Measurements from ENCODE around the gene ATP12A.
A peak's percentile ranks its signal among the peaks of the same experiment; 100 is the strongest.

ATP12A gene

DNA sequence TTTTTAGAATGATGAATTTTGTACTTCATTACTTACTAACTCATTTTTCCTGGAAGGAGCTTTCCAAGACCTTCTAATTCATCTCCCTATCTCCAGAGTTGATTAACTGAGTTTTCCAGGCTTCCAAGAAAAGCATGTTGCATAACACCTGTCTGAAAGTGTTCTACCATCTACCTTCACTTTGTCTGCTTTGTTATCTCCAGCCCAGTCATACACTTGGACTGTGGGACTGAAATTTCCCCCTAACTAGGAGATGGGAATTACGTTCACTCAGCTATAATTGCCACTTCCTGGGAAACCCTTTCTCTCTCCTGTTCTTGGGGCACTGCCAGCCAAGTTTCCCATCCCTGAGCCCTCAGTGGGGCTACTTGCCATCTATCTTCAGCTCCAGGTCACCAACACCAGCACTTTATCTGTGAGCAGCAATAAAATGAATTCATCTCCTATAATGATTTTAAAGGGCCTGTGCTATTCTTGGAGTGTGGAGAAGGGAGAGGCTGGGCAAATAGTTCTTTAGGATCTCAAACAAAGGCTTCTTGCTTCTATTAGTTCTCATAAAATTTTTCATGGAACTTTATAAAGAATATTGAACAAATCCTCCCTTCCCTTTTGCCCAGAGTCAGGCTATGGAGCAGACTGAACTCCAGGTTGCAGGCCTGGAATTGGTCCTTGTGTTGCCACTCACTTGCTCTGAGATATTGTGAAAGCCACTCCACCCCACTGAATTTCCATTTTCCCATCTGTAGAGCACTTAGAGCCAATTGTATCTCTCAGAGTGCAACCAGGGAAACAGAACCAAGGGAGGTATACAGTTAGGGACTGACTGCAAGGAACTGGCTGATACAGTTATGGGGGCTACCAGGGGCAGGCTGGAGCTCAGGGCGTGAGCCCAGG is 17.8 kb upstream of the ATP12A start:
- DNase-seq (ENCODE audit: low read depth in 1 of 2, low spot score in 1 of 2) = no peak

DNA sequence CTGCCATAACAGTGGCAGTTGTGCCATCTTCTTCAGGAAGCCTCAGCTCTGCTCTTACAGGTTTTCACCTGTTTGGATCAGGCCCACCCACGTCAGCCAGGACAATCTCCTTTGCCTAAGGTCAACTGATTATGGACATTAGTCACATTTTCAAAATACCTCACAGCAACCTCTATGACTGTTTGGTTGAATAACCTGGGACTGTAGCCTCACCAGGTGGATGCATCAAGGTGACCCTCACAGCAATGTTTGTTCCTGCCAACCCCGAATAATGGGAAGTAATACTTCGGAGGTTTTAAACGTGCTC is 17.2 kb upstream of the ATP12A start:
- DNase-seq (ENCODE audit: low read depth in 1 of 2, low spot score in 1 of 2) = no peak

GRCh38 chr13:24663586-24663985 is 16.6 kb upstream of the ATP12A start:
- no peak for DNase-seq (ENCODE audit: low read depth in 1 of 2, low spot score in 1 of 2)

DNA sequence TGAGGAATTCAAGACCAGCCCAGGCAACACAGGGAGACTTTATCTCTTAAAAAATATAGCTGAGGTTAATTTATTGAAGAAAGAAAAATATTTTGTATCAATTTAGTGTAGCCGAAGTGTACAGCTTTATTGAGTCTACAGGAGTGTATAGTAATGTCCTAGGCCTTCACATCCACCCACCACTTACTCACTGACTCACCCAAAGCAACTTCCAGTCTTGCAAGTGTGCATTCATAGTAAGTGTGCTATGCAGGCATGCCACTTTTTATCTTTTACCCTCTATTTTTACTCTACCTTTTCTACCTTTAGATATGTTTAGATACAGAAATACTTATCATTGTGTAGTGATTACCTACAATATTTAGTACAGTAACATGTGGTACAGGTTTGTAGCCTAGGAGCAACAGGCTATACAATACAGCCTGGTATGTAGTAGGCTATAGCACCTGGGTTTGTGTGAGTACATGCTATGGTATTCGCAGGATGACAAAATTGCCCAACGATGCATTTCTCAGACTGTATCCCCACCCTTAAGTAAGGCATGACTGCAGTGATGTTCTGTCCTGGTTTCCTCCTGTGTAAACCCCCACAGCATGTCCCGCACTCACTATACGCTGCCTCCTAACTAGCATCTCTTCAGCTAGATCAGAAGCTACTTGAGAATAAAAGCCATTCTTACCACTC is 15.3 kb upstream of the ATP12A start:
- DNase-seq (ENCODE audit: low read depth in 1 of 2, low spot score in 1 of 2) = no peak

DNA sequence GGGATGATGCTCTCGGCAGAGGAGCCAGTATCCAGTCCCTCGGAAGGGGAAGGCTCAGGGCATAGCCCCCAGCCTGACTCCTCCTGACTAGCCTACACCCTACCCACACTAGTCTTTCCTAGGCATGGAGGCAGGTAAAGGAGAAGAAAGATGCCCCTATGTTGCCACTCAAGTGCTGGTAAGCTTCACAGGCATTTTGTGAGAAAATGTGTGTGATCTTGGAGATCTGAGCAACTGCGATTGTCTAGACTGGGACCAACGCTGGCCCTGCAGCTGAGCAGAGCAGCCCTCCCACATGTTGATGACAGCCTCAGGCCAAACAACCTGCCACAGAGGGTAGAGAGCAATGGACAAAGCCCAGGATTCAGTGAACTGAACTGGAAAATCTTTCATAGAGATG is 11.7 kb upstream of the ATP12A start:
- no peak for DNase-seq (ENCODE audit: low read depth in 1 of 2, low spot score in 1 of 2)

DNA sequence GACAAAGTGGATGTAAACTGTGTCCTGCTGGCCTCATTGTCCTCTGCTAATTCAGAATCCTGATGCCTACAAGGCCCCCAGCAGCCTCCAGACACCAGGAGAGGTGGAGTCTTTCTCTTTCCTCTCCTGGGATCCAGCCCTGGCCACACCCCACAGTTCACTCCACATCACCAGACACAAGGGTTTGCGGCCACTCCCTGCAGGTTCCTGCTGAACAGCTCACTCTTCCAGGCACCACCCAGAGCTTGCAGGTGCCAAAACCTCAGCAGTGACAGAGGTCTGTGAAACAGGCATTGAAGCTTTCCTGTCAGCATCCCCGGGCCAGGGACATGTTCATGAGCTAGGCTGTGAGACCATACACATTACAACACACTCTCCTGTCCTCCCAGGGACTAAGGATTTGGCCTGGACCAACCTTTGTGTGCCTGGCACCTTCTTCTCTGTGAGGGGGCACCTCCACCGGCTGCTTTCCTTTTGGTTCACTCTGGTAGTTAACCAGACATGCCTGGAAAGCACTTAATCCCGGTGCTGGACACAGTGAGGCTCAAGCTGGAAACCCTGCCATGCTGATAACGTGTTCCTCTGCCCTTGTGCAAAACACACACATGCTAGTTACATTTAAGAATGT is 11.1 kb upstream of the ATP12A start:
- no peak for DNase-seq (ENCODE audit: low read depth in 1 of 2, low spot score in 1 of 2)

GRCh38 chr13:24670174-24670573 is 10.0 kb upstream of the ATP12A start:
- no peak for DNase-seq (ENCODE audit: low read depth in 1 of 2, low spot score in 1 of 2)

DNA sequence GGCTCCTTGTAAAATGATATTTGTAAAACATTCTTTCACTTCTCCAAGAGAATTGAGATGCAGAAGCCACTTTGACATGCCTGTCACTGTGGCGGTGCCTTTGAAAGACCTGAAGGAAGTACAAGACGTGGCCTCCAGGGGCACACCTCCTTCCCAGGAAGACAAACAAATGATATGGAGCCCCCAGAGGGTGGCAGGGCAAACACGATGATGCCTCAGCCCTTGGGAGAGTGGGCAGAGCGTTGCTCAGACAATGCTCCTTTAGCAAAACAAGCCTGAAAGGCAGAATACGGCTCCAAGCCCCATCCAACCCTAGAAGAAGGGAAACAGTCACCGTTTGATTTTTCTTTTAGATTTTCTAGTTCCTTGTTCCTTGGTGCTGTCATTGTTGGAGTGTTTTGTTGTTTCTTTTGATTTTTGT is 9.2 kb upstream of the ATP12A start:
- DNase-seq (ENCODE audit: low read depth in 1 of 2, low spot score in 1 of 2) = no peak

- DNase-seq (ENCODE audit: low read depth in 1 of 2, low spot score in 1 of 2) = no peak
These were observed 8.7 kb upstream of the ATP12A start for GRCh38 chr13:24671386-24672113.

DNA sequence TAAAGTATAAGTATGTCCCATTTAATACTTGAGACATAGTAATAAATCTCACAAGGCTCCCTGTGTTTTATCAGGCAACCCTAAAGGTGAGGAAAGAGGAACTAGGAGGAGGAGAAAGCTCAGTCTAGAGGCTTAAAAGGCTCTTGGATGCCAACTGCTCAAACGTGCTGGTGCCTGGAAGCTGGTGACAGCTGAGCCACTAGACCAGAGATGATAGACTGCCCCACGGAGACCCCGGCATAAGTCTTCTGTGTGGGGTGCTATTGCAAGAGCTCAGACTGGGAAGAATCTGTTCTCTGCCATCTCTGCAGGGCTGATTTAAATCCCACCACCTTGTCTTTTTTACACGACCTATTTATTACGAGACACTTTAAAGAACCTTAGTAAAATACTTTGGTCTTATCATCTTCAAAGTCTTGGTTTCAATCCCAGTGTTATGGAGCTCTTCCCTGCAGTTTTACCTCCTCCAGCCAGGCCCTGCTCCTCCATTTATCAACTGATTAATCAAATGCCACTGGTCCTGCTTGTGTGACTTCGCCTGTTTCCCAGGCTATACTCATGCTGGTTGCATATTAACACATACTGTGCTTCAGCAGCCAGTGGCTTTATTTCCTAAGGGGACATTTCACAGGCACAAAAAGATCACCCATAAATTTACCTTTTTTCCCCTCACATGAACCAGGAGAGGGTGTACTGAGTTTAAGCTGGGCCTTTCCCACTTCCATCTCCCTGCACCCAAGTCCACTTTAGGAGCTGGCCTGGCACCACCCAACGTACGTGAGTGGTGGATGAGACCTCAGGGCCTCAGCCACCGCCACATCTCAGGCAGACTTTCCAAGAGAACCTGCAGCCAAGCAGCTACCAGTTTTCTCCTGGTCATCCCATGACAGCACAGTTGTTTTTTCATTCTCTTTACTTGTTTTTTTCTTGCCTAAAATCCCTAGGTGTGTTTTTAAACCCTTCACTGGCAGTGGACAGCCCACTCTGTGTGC is 7.8 kb upstream of the ATP12A start:
- no peak for DNase-seq (ENCODE audit: low read depth in 1 of 2, low spot score in 1 of 2)

GRCh38 chr13:24675806-24676570 is 4.2 kb upstream of the ATP12A start:
- DNase-seq (ENCODE audit: low read depth in 1 of 2, low spot score in 1 of 2) = no peak

DNA sequence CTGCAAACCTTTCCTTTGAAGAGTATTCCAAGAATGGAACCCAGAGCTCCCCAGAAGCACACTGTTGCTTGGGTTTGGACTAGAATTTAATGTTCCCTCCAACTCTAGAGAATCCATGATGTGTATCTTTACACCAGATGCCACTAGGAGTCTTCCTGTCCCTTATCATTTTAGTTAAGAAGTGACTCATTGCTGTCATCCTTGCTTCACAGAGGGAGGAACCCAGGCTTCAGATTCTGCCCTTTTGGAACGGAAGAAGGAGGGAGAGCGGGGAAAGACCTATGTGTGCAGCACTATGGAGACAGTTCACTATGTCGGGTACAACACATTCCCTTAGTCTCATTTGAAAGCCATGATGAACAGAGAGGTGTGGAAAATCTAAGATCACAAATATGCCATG is 2.1 kb upstream of the ATP12A start:
- no peak for DNase-seq (ENCODE audit: low read depth in 1 of 2, low spot score in 1 of 2)

GRCh38 chr13:24679686-24680085 is 522 bp upstream of the ATP12A start:
- no peak for DNase-seq (ENCODE audit: low read depth in 1 of 2, low spot score in 1 of 2)

DNA sequence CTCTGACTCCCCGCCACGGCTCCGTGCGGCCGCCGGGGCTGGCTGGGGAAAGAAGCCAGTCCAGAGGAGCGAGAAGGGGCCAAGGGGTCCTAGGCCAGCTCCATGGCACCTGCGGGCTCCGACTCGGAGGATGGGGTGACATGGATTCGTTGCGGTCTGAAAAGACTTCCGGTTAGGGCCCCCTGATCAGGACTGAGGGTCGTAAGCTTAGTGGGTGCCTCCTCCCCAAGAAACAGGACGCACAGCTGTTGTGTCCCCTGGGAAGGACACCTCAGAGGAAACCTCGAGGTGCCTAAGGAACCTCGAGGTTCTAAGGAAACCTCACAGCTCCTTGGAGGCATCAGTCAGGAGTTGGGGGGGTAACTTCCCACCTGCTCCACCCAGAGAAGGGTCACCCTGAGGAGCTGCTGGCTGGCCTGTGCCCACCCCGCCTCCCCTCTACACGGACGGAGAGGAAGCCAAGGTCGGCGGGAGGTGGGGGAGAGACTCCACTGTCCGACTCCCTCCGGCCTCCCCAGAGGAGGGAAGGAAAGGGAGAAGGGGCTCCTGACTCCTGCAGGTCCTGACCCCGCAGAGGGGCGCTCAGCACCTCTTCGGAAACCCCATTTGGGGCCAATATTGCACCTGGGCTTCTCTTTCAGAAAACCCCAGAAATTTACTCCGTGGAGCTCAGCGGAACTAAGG is 855 bp downstream of the ATP12A start:
- no peak for DNase-seq (ENCODE audit: low read depth in 1 of 2, low spot score in 1 of 2)

DNA sequence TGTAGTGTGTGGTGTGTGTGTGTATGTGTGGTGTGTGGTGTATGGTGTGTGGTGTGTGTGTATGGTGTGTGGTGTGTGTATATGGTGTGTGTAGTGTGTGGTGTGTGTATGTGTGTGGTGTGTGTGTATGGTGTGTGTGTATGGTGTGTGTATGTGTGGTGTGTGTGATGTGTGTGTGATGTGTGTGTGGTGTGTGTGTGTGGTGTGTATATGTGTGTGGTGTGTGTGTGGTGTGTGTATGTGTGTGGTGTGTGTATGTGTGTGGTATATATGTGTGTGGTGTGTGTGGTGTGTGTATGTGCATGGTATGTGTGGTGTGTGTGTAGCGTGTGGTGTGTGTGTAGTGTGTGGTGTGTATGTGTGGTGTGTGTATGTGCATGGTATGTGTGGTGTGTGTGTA is 1.7 kb downstream of the ATP12A start:
- no peak for DNase-seq (ENCODE audit: low read depth in 1 of 2, low spot score in 1 of 2)

DNA sequence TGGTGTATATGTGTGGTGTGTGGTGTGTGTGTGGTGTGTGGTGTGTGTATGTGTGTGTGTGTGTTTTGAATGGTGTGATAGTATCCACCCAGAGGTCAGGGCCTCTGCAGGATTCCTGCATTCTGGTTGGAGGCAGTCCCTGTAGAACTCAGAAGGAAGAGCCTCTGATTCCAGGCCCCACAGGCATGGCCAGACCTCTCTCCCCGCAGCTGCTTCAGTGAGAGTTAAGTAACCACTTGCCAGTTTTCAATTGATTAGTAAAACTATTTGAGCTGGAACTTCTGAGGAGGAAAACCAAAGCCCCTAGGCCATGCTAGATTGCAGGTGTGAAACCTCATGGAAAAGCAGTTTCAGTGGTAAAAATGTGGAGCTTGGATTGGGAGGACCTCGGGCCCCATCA is 2.1 kb downstream of the ATP12A start:
- no peak for DNase-seq (ENCODE audit: low read depth in 1 of 2, low spot score in 1 of 2)

DNA sequence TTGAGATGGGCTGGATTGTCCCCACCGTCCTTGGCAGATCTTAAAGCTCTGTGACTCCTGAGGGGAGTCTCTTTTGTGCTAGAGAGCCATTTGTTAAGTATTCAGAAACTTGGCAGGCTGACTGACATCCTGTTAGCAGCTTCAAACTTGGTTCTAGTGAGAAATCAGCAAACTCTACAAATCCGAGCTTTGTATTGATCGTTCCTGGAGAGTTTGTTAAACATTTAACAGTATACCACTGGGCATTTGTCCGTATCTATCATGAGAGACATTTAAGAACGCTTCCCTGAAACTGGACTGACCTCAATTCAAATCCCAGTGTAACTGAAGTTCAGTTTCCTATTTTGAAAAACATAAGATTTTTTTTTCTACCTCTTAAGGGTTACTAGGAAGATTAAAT is 3.1 kb downstream of the ATP12A start:
- DNase-seq (ENCODE audit: low read depth in 1 of 2, low spot score in 1 of 2) = no peak

GRCh38 chr13:24683838-24684599 is 3.8 kb downstream of the ATP12A start:
- DNase-seq (ENCODE audit: low read depth in 1 of 2, low spot score in 1 of 2) = peak; percentile 15 to 38

Data from stimulated activated CD4-positive, alpha-beta T cell treated with anti-CD3 and anti-CD28 coated beads, Interleukin-15, amount 100 ng/mL, for 1 hour (primary cell).